Upper lobe of right lung (tissue), 1 donor: ENCODE results near the gene CEBPE. TPM values are rescaled to one million over a fixed set of nuclear protein-coding genes. Genes with fewer than 3 reads are reported as not detected.

Experiments used
- ATAC-seq: fragments of 200-7000 bp; cut with Tn5 transposase; one replicate; pipeline ENCODE4 v1.9.1; 2020; ENCODE audit warnings: mild to moderate bottlenecking, moderate library complexity
- DNase-seq: peaks from one replicate; pipeline ENCODE4 v3.0.0-alpha.2; 2020
- H3K27ac ChIP-seq: fragments of 200-600 bp; one replicate; pipeline ENCODE4 v1.8.0; 2022
- H3K27me3 ChIP-seq: fragments of 200-600 bp; one replicate; pipeline ENCODE4 v1.8.0; 2022; ENCODE audit warnings: mild to moderate bottlenecking
- H3K36me3 ChIP-seq: fragments of 200-600 bp; one replicate; pipeline ENCODE4 v1.8.0; 2022
- H3K4me1 ChIP-seq: fragments of 200-600 bp; one replicate; pipeline ENCODE4 v1.8.0; 2022
- H3K4me3 ChIP-seq: fragments of 200-600 bp; one replicate; pipeline ENCODE4 v1.8.0; 2022; ENCODE audit warnings: mild to moderate bottlenecking
- H3K9me3 ChIP-seq: fragments of 200-600 bp; one replicate; pipeline ENCODE4 v1.8.0; 2022
- CTCF ChIP-seq: fragments of 200-600 bp; IDR thresholded peaks from one replicate; pipeline ENCODE4 v1.8.0; 2022; ENCODE audit warnings: antibody characterized with exemption
- intact Hi-C: fragments of 100-400 bp; cut with DNase I; formaldehyde crosslinking; loops from one replicate; pipeline ENCODE4 v1.11.0; 2022
- total RNA-seq: library from RNA; stranded (reverse); fragmentation: NEBNext Ultra II Directional; extraction: Animal tissue kit (Norgen Biotek cat#: 25700); gene quantifications from one replicate; pipeline ENCODE4 v1.2.1, GENCODE V29; 2021
- donor health status: DM: no; HTN: yes; CAD: no; lungs with severe emphysema.

CEBPE gene
- total RNA-seq, 1 donor from 2014 or later, result not detected

- H3K4me3 ChIP-seq, result no peak overlapping the region
- TF ChIP-seq CTCF, result no peak
- intact Hi-C loops, result no loop called here
- H3K27ac ChIP-seq, result no peak overlapping the region
- DNase-seq (peak; percentile 74), ATAC-seq (peak; percentile 68)
- H3K27me3 ChIP-seq, result no peaks in the 10 kb centered on the region
- H3K4me1 ChIP-seq, result peaks cover 12% of the 10 kb centered on the region
- H3K9me3 ChIP-seq, result no peaks in the 10 kb centered on the region
- H3K36me3 ChIP-seq, result peaks cover 12% of the 10 kb centered on the region
These were observed 22.8 kb upstream of the CEBPE start for GRCh38 chr14:23141706-23142444.

- intact Hi-C loops, result no loop called here
- H3K27ac ChIP-seq, result no peak overlapping the region
- H3K4me3 ChIP-seq, result no peak overlapping the region
- TF ChIP-seq CTCF, result no peak
- no peaks in the 10 kb centered on the region for H3K9me3 ChIP-seq
- peaks cover 6% of the 10 kb centered on the region for H3K4me1 ChIP-seq
- no peak for DNase-seq
- ATAC-seq, result no peak
- no peaks in the 10 kb centered on the region for H3K27me3 ChIP-seq
- H3K36me3 ChIP-seq, result peaks cover 12% of the 10 kb centered on the region
These were observed 21.3 kb upstream of the CEBPE start for GRCh38 chr14:23140371-23140770.

- TF ChIP-seq CTCF, result no peak
- Histone ChIP-seq H3K36me3 (peaks cover 12% of the 10 kb centered on the region), H3K9me3 (no peaks in the 10 kb centered on the region), H3K27me3 (no peaks in the 10 kb centered on the region), H3K27ac (no peak overlapping the region), H3K4me3 (no peak overlapping the region), H3K4me1 (peaks cover 6% of the 10 kb centered on the region)
- ATAC-seq (no peak), DNase-seq (no peak)
- intact Hi-C loops, result no loop called here
These were observed 20.8 kb upstream of the CEBPE start for GRCh38 chr14:23139874-23140273.

- intact Hi-C loops, result no loop called here
- DNase-seq (no peak), ATAC-seq (no peak)
- H3K27ac ChIP-seq, result no peak overlapping the region
- no peaks in the 10 kb centered on the region for H3K9me3 ChIP-seq
- H3K4me3 ChIP-seq, result no peak overlapping the region
- TF ChIP-seq CTCF, result no peak
- H3K27me3 ChIP-seq, result no peaks in the 10 kb centered on the region
- H3K36me3 ChIP-seq, result peaks cover 12% of the 10 kb centered on the region
- H3K4me1 ChIP-seq, result peaks cover 5% of the 10 kb centered on the region
These were observed 18.9 kb upstream of the CEBPE start for GRCh38 chr14:23137813-23138535.

- H3K27ac ChIP-seq, result no peak overlapping the region
- H3K9me3 ChIP-seq, result no peaks in the 10 kb centered on the region
- H3K36me3 ChIP-seq, result peaks cover 12% of the 10 kb centered on the region
- peak; percentile 58 for ATAC-seq
- intact Hi-C loops, result no loop called here
- no peaks in the 10 kb centered on the region for H3K4me1 ChIP-seq
- TF ChIP-seq CTCF, result no peak
- no peaks in the 10 kb centered on the region for H3K27me3 ChIP-seq
- no peak for DNase-seq
- H3K4me3 ChIP-seq, result no peak overlapping the region
These were observed 18.2 kb upstream of the CEBPE start for GRCh38 chr14:23137192-23137812.
